HUES48 (cell line): ENCODE measurements around the gene CAMK4.

Experiments used
- H3K27ac ChIP-seq: one replicate; pipeline ENCODE4 v1.7.0; 2013; ENCODE audit warnings: low read depth, low read length, inconsistent platforms
- H3K27me3 ChIP-seq: 2 replicates; pipeline ENCODE4 v1.6.1; 2013; ENCODE audit warnings: mild to moderate bottlenecking, low read length; ENCODE audit not compliant: control insufficient read depth, insufficient read depth
- H3K36me3 ChIP-seq: 2 replicates; pipeline ENCODE4 v1.6.1; 2013; ENCODE audit warnings: low read length; ENCODE audit not compliant: control insufficient read depth, insufficient read depth
- H3K4me1 ChIP-seq: 2 replicates; pipeline ENCODE4 v1.6.1; 2013; ENCODE audit warnings: mild to moderate bottlenecking, low read length; ENCODE audit not compliant: control insufficient read depth, insufficient read depth
- H3K4me3 ChIP-seq: 2 replicates; pipeline ENCODE4 v1.5.1; 2013; ENCODE audit warnings: mild to moderate bottlenecking, low read depth, low read length
- H3K9ac ChIP-seq: 2 replicates; pipeline ENCODE4 v1.6.1; 2013; ENCODE audit warnings: mild to moderate bottlenecking, low read depth, low read length, moderate library complexity
- H3K9me3 ChIP-seq: 2 replicates; pipeline ENCODE4 v1.6.1; 2013; ENCODE audit warnings: low read length; ENCODE audit not compliant: control insufficient read depth, insufficient read depth

Gene CAMK4

DNA sequence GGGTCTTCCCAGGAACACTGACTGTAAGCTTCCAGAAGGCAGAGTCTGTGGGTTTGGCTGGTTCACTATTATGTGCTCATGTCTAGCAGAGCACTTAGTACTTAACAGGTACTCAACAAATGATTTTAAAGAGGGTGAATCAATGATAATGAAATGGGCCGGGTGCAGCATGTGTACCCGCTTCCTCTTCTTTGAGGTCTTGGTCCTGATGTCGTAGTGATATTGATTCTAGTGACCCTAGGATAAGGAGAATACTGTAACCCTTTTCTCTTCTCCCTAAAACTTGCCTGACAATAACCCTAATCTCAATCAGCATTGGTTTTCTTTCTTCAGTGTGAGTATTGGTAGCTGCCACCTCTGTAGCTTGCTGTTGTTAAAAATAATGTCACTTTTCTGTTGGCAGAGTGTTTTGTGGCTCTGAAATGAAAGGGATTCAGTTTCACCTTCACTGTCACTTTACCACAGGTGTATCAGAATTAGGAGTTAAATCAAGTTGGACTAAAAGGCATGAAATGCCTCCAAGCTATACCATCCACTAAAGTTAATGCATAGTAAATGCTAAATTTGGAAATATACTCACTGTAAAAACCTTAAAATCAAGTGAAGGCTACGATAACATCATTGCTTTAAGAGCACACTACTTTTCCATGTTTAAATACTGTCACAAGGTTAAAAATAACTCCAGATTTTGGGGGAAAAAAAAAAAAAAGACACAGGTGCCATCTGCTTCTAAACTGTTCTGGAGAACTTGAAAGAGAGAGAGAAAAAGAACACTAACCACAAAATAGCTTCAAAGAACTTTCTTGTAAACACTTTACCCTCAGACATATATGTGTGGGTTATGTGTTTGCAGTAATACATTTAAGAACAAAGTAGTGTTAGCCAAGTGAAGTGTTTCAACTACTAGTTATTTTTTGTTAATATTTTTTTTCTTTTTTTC, 6.0 kb downstream of the CAMK4 start:
- H3K27me3 ChIP-seq: peaks cover 9% of the 10 kb centered on the region
- no peak overlapping the region for H3K4me3 ChIP-seq
- no peak overlapping the region for H3K9ac ChIP-seq
- no peaks in the 10 kb centered on the region for H3K9me3 ChIP-seq
- peaks cover 3% of the 10 kb centered on the region for H3K4me1 ChIP-seq
- no peak overlapping the region for H3K27ac ChIP-seq
- H3K36me3 ChIP-seq: no peaks in the 10 kb centered on the region

DNA sequence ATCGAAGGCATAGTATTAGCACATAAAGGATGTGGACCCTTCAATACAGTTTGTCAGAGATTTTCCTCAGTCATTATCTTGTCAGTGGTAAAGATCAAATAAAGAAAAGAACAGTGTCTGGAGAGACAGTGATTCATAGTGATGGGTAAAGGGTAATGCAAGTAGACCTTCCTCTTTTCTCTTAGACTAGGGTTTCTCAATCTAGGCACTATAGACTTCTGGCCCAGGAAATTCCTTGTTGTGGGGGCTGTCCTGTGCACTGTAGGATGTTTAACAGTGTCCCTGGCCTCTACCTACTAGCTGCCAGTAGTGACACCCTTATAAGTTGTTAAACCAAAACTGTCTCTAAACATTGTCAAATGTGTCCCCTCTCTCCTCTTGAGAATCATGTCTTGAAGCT, 6.9 kb downstream of the CAMK4 start:
- H3K9me3 ChIP-seq: no peaks in the 10 kb centered on the region
- no peak overlapping the region for H3K9ac ChIP-seq
- peaks cover 3% of the 10 kb centered on the region for H3K4me1 ChIP-seq
- H3K27ac ChIP-seq: no peak overlapping the region
- no peaks in the 10 kb centered on the region; the same call in 1 of the 2 replicates for H3K27me3 ChIP-seq
- no peak overlapping the region for H3K4me3 ChIP-seq
- no peaks in the 10 kb centered on the region for H3K36me3 ChIP-seq

DNA sequence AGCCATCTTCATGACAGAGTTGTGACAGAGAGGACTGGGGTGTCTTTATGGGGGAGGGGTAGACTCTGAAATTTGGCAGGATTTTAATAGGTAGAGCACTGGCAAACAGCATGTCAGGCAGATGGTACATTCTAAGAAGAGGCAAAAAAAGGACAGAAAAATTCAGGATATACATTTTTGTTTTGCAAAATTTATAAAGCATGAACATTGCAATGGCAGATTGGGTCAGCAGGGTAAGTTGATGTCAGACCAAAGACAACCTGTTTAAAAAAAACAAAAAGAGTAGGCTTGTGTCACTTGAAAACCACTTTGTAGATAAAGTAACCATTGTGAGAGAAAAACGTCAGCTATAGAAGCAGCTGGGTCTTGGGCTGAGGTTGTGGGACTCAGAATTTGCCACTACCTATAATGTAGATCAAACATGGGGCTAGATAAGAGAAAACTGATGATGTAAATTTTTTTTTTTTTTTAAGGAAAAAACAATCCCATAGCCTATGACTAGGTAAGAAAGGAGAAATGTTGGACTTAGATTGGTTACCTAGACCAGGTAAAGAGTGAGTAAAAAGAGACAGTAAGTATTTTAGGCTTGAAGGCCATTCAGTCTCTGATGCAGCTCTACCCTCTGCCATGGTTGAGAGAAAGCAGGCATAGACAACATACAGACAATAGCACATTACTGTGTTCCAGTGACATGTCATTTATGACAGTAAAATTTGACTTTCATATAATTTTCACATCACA, 8.3 kb downstream of the CAMK4 start:
- no peak overlapping the region for H3K4me3 ChIP-seq
- H3K36me3 ChIP-seq: no peaks in the 10 kb centered on the region
- H3K4me1 ChIP-seq: peaks cover 3% of the 10 kb centered on the region
- H3K27ac ChIP-seq: no peak overlapping the region
- no peaks in the 10 kb centered on the region for H3K9me3 ChIP-seq
- no peak overlapping the region for H3K9ac ChIP-seq
- no peaks in the 10 kb centered on the region for H3K27me3 ChIP-seq

- no peak overlapping the region for H3K4me3 ChIP-seq
- H3K4me1 ChIP-seq: no peaks in the 10 kb centered on the region
- H3K36me3 ChIP-seq: no peaks in the 10 kb centered on the region
- H3K27ac ChIP-seq: no peak overlapping the region
- no peaks in the 10 kb centered on the region for H3K9me3 ChIP-seq
- no peaks in the 10 kb centered on the region for H3K27me3 ChIP-seq
- H3K9ac ChIP-seq: no peak overlapping the region
Measured at GRCh38 chr5:111233052-111233374, 8.8 kb downstream of the CAMK4 start.

- Histone ChIP-seq H3K27me3 (no peaks in the 10 kb centered on the region), H3K9me3 (no peaks in the 10 kb centered on the region), H3K4me3 (no peak overlapping the region), H3K27ac (no peak overlapping the region), H3K36me3 (no peaks in the 10 kb centered on the region), H3K9ac (no peak overlapping the region), H3K4me1 (no peaks in the 10 kb centered on the region)
Measured at GRCh38 chr5:111234125-111234524, 9.9 kb downstream of the CAMK4 start.

DNA sequence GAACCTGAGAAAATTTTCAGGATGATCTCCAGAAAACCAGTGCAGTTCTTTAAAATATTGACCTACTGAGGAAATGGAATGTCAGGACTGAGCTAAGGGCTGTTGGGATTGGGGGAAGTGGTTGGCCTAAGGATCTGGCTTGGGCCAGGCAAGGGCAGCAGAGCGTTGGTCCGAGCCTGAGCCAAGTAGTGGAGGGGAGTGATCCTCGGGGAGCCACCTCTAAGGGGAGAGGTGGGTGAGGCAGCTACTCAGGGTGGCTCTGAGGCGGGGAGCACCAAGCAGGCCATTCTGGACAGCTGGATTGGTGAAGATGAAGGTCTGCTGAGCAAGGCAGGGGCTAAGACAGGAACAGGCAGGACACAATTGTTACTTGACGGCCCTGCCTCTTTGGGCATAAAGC, 11.5 kb downstream of the CAMK4 start:
- Histone ChIP-seq H3K9me3 (no peaks in the 10 kb centered on the region), H3K9ac (no peak overlapping the region), H3K27ac (no peak overlapping the region), H3K27me3 (no peaks in the 10 kb centered on the region), H3K36me3 (no peaks in the 10 kb centered on the region), H3K4me3 (no peak overlapping the region), H3K4me1 (no peaks in the 10 kb centered on the region)

DNA sequence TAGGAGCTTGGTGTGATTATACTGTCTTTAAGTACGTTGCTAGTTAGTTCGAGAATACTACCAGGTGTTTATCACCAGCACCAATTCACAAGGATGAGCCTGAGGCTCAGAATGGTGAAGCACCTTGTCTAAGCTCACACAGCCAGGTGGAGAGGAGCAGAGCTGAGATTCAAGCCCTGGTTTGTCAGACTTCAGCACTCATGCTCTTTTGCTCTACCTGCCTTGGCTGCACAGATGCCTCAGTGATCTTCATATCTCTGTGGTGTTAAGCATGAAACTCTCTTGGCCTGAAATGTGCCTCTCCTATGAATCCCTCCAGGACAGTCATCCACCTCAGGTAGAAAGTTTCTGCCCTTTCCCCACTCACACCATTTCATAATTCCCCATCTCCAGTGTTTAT, 12.2 kb downstream of the CAMK4 start:
- H3K27me3 ChIP-seq: no peaks in the 10 kb centered on the region
- no peak overlapping the region for H3K27ac ChIP-seq
- no peak overlapping the region for H3K4me3 ChIP-seq
- H3K9me3 ChIP-seq: no peaks in the 10 kb centered on the region
- H3K9ac ChIP-seq: no peak overlapping the region
- H3K4me1 ChIP-seq: no peaks in the 10 kb centered on the region
- no peaks in the 10 kb centered on the region for H3K36me3 ChIP-seq

GRCh38 chr5:111236995-111237394, 12.8 kb downstream of the CAMK4 start:
- Histone ChIP-seq H3K27me3 (no peaks in the 10 kb centered on the region), H3K9ac (no peak overlapping the region), H3K9me3 (no peaks in the 10 kb centered on the region), H3K27ac (no peak overlapping the region), H3K4me3 (no peak overlapping the region), H3K4me1 (no peaks in the 10 kb centered on the region), H3K36me3 (no peaks in the 10 kb centered on the region)

DNA sequence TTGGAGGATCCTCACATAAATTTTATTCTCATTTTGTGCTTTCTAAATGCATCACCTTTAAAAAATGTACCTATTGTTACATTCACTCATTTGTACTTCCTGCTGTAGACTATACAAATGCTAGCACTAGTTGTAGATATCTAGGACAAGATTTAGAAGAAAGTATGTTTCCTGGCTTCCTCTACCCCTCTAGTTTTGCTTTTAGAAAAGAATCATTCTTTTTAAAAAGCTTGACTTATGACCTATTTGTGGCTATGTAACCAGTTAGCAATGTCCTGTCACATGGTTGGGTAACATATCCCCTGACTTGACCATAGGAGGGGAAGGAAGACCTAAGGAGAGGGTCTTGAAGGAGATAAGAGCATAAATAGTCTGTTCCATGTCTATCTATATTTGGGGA, 13.3 kb downstream of the CAMK4 start:
- Histone ChIP-seq H3K4me1 (no peaks in the 10 kb centered on the region), H3K9ac (no peak overlapping the region), H3K27me3 (no peaks in the 10 kb centered on the region), H3K9me3 (no peaks in the 10 kb centered on the region), H3K36me3 (no peaks in the 10 kb centered on the region), H3K4me3 (no peak overlapping the region), H3K27ac (no peak overlapping the region)

GRCh38 chr5:111238431-111239225, 14.4 kb downstream of the CAMK4 start:
- no peak overlapping the region for H3K9ac ChIP-seq
- H3K27ac ChIP-seq: no peak overlapping the region
- H3K9me3 ChIP-seq: no peaks in the 10 kb centered on the region

GRCh38 chr5:111241696-111242095, 17.5 kb downstream of the CAMK4 start:
- no peaks in the 10 kb centered on the region for H3K27me3 ChIP-seq
- no peak overlapping the region for H3K4me3 ChIP-seq
- H3K27ac ChIP-seq: no peak overlapping the region
- no peaks in the 10 kb centered on the region for H3K36me3 ChIP-seq
- H3K9me3 ChIP-seq: no peaks in the 10 kb centered on the region
- H3K9ac ChIP-seq: no peak overlapping the region
- H3K4me1 ChIP-seq: no peaks in the 10 kb centered on the region

More at GRCh38 chr5:111238431-111239225, 14.4 kb downstream of the CAMK4 start:
- no peaks in the 10 kb centered on the region for H3K27me3 ChIP-seq
- H3K4me3 ChIP-seq: no peak overlapping the region
- H3K36me3 ChIP-seq: no peaks in the 10 kb centered on the region
- H3K4me1 ChIP-seq: no peaks in the 10 kb centered on the region
